ENCODE results near the gene C2CD2. TPM values are rescaled to one million over a fixed set of nuclear protein-coding genes. Genes with fewer than 3 reads are reported as not detected.

The C2CD2 gene
- total and polyA plus RNA-seq, 2 of the 4 experiments (the other 2 are of a cell fraction), result 15.6 to 25.3 TPM

DNA sequence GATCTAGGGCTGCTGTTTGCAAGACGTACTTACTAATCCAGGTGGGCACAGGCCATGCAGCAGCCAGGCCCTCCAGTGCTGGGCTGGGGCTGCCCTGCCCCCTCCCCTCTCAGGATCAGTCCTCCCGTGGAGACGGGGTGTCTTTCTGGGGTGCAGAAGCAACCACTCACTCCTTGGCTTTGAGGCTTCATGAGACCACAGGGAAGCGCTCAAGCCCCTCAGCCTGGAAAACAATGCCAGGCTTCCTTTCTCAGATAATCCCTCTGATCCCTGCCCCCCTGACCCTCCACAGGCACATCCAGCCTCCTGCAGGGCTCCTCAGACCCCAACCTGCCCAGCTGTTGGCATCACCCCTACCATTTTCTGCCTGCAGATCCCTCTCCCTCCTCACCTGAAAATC is 13.9 kb upstream of the C2CD2 start:
- intact Hi-C loops (cut with micrococcal nuclease) (no loop called here), in situ Hi-C loops (cut with MboI; ENCODE audit: low sequenced_read_pairs) (no loop called here)

More for the DNA sequence above, 13.9 kb upstream of the C2CD2 start:
- H4K91ac ChIP-seq (ENCODE audit: insufficient read depth, low read depth, low read length), result no peak overlapping the region
- WGBS, 2 experiments (ENCODE audit: extremely low coverage in 2 of 2, insufficient read length in 1 of 2), result 100% methylated on average over 1 of the region's 4 CpGs; no CpG with 5 or more reads in 1 of the 2 experiments
- H3K23ac ChIP-seq (ENCODE audit: low read depth, low read length), result no peak overlapping the region
- H4K5ac ChIP-seq (ENCODE audit: low read depth, low read length), result no peak overlapping the region
- H3K4me3 ChIP-seq (ENCODE audit: insufficient read depth, low read depth, low read length), result no peak overlapping the region
- H3K9ac ChIP-seq (ENCODE audit: low read depth, low read length), result no peak overlapping the region
- no peaks in the 10 kb centered on the region for H3K79me1 ChIP-seq (ENCODE audit: low read depth in 1 of 2, low read length in 2 of 2)
- BruUV-seq (replicated peaks), result no TSS peak
- dilution Hi-C loops (cut with HindIII; ENCODE audit: low sequenced_read_pairs, unreplicated experiment), result no loop called here
- H3K56ac ChIP-seq (ENCODE audit: extremely low read depth, insufficient read depth, low read length), result no peak overlapping the region
- H3K27ac ChIP-seq (ENCODE audit: insufficient read depth, low read length), result no peak overlapping the region
- no peak overlapping the region for H2AFZ ChIP-seq (replicated peaks; ENCODE audit: low read length, poor library complexity)
- no peak for DNase-seq
- no peak overlapping the region for H3K14ac ChIP-seq (replicated peaks; ENCODE audit: low read depth, low read length)
- no peaks in the 10 kb centered on the region for H3K36me3 ChIP-seq (ENCODE audit: control insufficient read depth, insufficient read depth, low read length)
- CTCF ChIA-PET, result no interaction called here
- peaks cover 1% of the 10 kb centered on the region; the same call in 1 of the 2 replicates for H3K27me3 ChIP-seq (ENCODE audit: control insufficient read depth, insufficient read depth, low read length)
- H3K9me3 ChIP-seq (ENCODE audit: control insufficient read depth, insufficient read depth, low read length), result no peaks in the 10 kb centered on the region
- H4K8ac ChIP-seq (ENCODE audit: low read depth in 2 of 2, low read length in 2 of 2), result no peak overlapping the region
- H2AK9ac ChIP-seq (replicated peaks; ENCODE audit: low read depth, low read length, poor library complexity), result no peak overlapping the region
- no peak overlapping the region for H2BK5ac ChIP-seq (ENCODE audit: low read depth, low read length, poor library complexity, severe bottlenecking)
- H3K9me1 ChIP-seq (ENCODE audit: insufficient read depth, low read length), result no peaks in the 10 kb centered on the region; the same call in 1 of the 2 replicates
- no peak overlapping the region for H3K18ac ChIP-seq (ENCODE audit: low read depth, low read length)
- no peak for ATAC-seq (ENCODE audit: low read depth)
- no peak overlapping the region for H3K4me2 ChIP-seq (ENCODE audit: low read depth, low read length)
- no peak overlapping the region for H2BK120ac ChIP-seq (ENCODE audit: low read depth, low read length)
- POLR2A ChIA-PET (ENCODE audit: unreplicated experiment), result no interaction called here
- no peak overlapping the region for H2BK15ac ChIP-seq (ENCODE audit: low read depth, low read length)
- no peaks in the 10 kb centered on the region for H4K20me1 ChIP-seq (ENCODE audit: insufficient read depth, low read length)
- TF ChIP-seq, protein P1, sequence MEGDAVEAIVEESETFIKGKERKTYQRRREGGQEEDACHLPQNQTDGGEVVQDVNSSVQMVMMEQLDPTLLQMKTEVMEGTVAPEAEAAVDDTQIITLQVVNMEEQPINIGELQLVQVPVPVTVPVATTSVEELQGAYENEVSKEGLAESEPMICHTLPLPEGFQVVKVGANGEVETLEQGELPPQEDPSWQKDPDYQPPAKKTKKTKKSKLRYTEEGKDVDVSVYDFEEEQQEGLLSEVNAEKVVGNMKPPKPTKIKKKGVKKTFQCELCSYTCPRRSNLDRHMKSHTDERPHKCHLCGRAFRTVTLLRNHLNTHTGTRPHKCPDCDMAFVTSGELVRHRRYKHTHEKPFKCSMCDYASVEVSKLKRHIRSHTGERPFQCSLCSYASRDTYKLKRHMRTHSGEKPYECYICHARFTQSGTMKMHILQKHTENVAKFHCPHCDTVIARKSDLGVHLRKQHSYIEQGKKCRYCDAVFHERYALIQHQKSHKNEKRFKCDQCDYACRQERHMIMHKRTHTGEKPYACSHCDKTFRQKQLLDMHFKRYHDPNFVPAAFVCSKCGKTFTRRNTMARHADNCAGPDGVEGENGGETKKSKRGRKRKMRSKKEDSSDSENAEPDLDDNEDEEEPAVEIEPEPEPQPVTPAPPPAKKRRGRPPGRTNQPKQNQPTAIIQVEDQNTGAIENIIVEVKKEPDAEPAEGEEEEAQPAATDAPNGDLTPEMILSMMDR (conservative IDR thresholded peaks at IDR 0.05; ENCODE audit: low read depth, low read length), result no peak
- no peak for TF ChIP-seq RAD21 (IDR thresholded peaks at IDR 0.05; ENCODE audit: low read length)
- TF ChIP-seq BHLHE40 (IDR thresholded peaks at IDR 0.05; ENCODE audit: low read depth, low read length), result no peak
- no peak for TF ChIP-seq RCOR1 (IDR thresholded peaks at IDR 0.05; ENCODE audit: insufficient replicate concordance, low read length)
- TF ChIP-seq MAZ (IDR thresholded peaks at IDR 0.05; ENCODE audit: borderline replicate concordance, low read depth, low read length), result no peak
- no peak for TF ChIP-seq CHD1 (IDR thresholded peaks at IDR 0.05; ENCODE audit: low read depth, low read length)
- TF ChIP-seq, protein P2, sequence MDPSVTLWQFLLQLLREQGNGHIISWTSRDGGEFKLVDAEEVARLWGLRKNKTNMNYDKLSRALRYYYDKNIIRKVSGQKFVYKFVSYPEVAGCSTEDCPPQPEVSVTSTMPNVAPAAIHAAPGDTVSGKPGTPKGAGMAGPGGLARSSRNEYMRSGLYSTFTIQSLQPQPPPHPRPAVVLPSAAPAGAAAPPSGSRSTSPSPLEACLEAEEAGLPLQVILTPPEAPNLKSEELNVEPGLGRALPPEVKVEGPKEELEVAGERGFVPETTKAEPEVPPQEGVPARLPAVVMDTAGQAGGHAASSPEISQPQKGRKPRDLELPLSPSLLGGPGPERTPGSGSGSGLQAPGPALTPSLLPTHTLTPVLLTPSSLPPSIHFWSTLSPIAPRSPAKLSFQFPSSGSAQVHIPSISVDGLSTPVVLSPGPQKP (IDR thresholded peaks at IDR 0.05; ENCODE audit: borderline replicate concordance, low read depth, low read length), result no peak
- H3K4ac ChIP-seq (ENCODE audit: low read depth, low read length), result no peak overlapping the region
- H3K4me1 ChIP-seq (ENCODE audit: control insufficient read depth, insufficient read depth, low read length), result no peaks in the 10 kb centered on the region
- H2AK5ac ChIP-seq (ENCODE audit: low read depth, low read length), result no peak overlapping the region
- H2BK20ac ChIP-seq (ENCODE audit: low read depth, low read length), result no peak overlapping the region
